ENCODE results near the gene NXPH1.
"Not testable (repeated sequence)": the region's sequence is repeated elsewhere in the genome, so short reads cannot be mapped to it uniquely, and the experiment has no call there.

DNA sequence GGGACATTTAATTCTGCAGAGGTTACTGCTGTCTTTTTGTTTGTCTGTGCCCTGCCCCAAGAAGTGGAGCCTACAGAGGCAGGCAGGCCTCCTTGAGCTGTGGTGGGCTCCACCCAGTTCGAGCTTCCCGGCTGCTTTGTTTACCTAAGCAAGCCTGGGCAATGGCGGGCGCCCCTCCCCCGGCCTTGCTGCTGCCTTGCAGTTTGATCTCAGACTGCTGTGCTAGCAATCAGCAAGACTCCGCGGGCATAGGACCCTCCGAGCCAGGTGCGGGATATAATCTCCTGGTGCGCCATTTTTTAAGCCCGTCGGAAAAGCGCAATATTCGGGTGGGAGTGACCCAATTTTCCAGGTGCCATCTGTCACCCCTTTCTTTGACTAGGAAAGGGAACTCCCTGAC lies 298.3 kb downstream of the NXPH1 start:
- TF ChIP-seq CTCF, POLR2A (IDR thresholded peaks at IDR 0.05): not testable (repeated sequence)
